HCT116 (cell line): ENCODE results near the gene RGS18. TPM values are rescaled to one million over a fixed set of nuclear protein-coding genes. Genes with fewer than 3 reads are reported as not detected.

Source experiments
- ATAC-seq: fragments of 200-7000 bp; cut with Tn5 transposase; 2 replicates; pipeline ENCODE4 v1.9.1; 2020; ENCODE audit warnings: mild to moderate bottlenecking, moderate library complexity
- BruUV-seq: library from RNA; stranded (reverse); fragments of 400-500 nt; replicated peaks from 2 replicates; lab custom pipeline; 2021; lab: Mats Ljungman, UMichigan
- CTCF ChIA-PET: fragments of 300-600 bp; sonication (Branson Sonifier 250); formaldehyde crosslinking; loops from one replicate; lab custom pipeline; 2021; ENCODE audit warnings: antibody characterized with exemption; lab: Charles Lee
- POLR2A ChIA-PET: fragments of 300-600, 350-600 bp; sonication (Branson Sonifier 250); formaldehyde crosslinking; loops from one replicate; lab custom pipeline; 2021; ENCODE audit warnings: antibody characterized with exemption; lab: Charles Lee
- RAD21 ChIA-PET, 2 experiments: fragments of 300-600 bp; sonication (Branson Sonifier 250); formaldehyde crosslinking; loops; one replicate each; lab custom pipeline; 2023; ENCODE audit warnings: low total read pairs in 2 of 2; ENCODE audit not compliant: uncharacterized antibody in 2 of 2, unreplicated experiment in 2 of 2, low non-redundant PET in 1 of 2; lab: Charles Lee
- DNase-seq: peaks from one replicate; pipeline ENCODE4 v3.0.0-alpha.2; 2010; ENCODE audit warnings: low read depth, low spot score
- H2AFZ ChIP-seq: fragments of 200-600 bp; shearing (Covaris generic), sonication (generic); 2 replicates; pipeline ENCODE4 v1.6.1; 2017; ENCODE audit warnings: low read depth, mixed run types, mixed read lengths, antibody characterized with exemption, low read length; ENCODE audit not compliant: poor library complexity, severe bottlenecking
- H3K27ac ChIP-seq: 2 replicates; pipeline ENCODE4 v1.5.1; 2012; ENCODE audit warnings: low read depth, low read length
- H3K27me3 ChIP-seq: fragments of 200-600 bp; sonication (generic); 2 replicates; pipeline ENCODE4 v1.6.1; 2016; ENCODE audit warnings: mixed run types, low read length, mixed read lengths; ENCODE audit not compliant: insufficient read depth
- H3K36me3 ChIP-seq, 2 experiments: fragments of 200-500 bp in 1 of 2; fragments of 200-600 bp in 1 of 2; sonication (Bioruptor generic) in 1 of 2; sonication (generic) in 1 of 2; 2 replicates each; pipeline versions ENCODE4 v1.5.1 to v1.6.1; 2014 to 2016; ENCODE audit warnings: low read length in 2 of 2, inconsistent platforms in 1 of 2, mixed read lengths in 1 of 2, mixed run types in 1 of 2; ENCODE audit not compliant: insufficient read depth in 2 of 2, control insufficient read depth in 1 of 2
- H3K4me1 ChIP-seq, 2 experiments: fragments of 200-600 bp in 1 of 2; sonication (generic) in 1 of 2; 2 replicates each; pipeline versions ENCODE4 v1.5.1 to v1.6.1; 2012 to 2017; ENCODE audit warnings: low read length in 2 of 2, inconsistent platforms in 1 of 2, mild to moderate bottlenecking in 1 of 2, mixed read lengths in 1 of 2, mixed run types in 1 of 2, moderate library complexity in 1 of 2; ENCODE audit not compliant: insufficient read depth in 2 of 2, control insufficient read depth in 1 of 2
- H3K4me2 ChIP-seq: fragments of 200-600 bp; sonication (generic); 2 replicates; pipeline ENCODE4 v1.6.1; 2017; ENCODE audit warnings: mixed run types, low read length, mixed read lengths
- H3K4me3 ChIP-seq, 2 experiments: fragments of 200-600 bp in 1 of 2; sonication (generic) in 1 of 2; replicated peaks in 1 of 2; 2 replicates each; pipeline ENCODE4 v1.5.1; 2011 to 2016; ENCODE audit warnings: low read length in 2 of 2, control low read depth in 1 of 2, low read depth in 1 of 2, mild to moderate bottlenecking in 1 of 2, mixed read lengths in 1 of 2, mixed run types in 1 of 2
- H3K79me2 ChIP-seq: fragments of 200-600 bp; sonication (generic); 2 replicates; pipeline ENCODE4 v1.6.1; 2017; ENCODE audit warnings: mild to moderate bottlenecking, mixed run types, low read length, moderate library complexity, mixed read lengths; ENCODE audit not compliant: insufficient read depth
- H3K9ac ChIP-seq: fragments of 200-600 bp; sonication (generic); 2 replicates; pipeline ENCODE4 v1.6.1; 2016; ENCODE audit warnings: low read length, mixed read lengths
- H3K9me2 ChIP-seq: fragments of 200-600 bp; sonication (generic), shearing (Covaris generic); 2 replicates; pipeline ENCODE4 v1.6.1; 2017; ENCODE audit warnings: mixed run types, mild to moderate bottlenecking, moderate library complexity; ENCODE audit not compliant: insufficient read depth
- H3K9me3 ChIP-seq, 2 experiments: fragments of 200-500 bp in 1 of 2; fragments of 200-600 bp in 1 of 2; sonication (Bioruptor generic) in 1 of 2; sonication (generic) in 1 of 2; 2 replicates each; pipeline ENCODE4 v1.6.1; 2014 to 2017; ENCODE audit warnings: low read length in 2 of 2, mixed read lengths in 2 of 2, inconsistent platforms in 1 of 2, low read depth in 1 of 2, mild to moderate bottlenecking in 1 of 2, mixed run types in 1 of 2, moderate library complexity in 1 of 2; ENCODE audit not compliant: control insufficient read depth in 1 of 2, insufficient read depth in 1 of 2
- H4K20me1 ChIP-seq: fragments of 200-600 bp; sonication (generic), shearing (Covaris generic); 2 replicates; pipeline ENCODE4 v1.6.1; 2017; ENCODE audit warnings: mixed run types, mild to moderate bottlenecking, moderate library complexity; ENCODE audit not compliant: insufficient read depth
- ELF1 ChIP-seq: IDR thresholded peaks from 2 replicates; pipeline ENCODE4 v1.6.1; 2012; ENCODE audit warnings: low read depth, borderline replicate concordance
- EZH2 ChIP-seq: fragments of 200-600 bp; sonication (generic); IDR thresholded peaks from 2 replicates; pipeline ENCODE4 v1.6.1; 2017; ENCODE audit warnings: antibody characterized with exemption, mixed run types
- EZH2phosphoT487 ChIP-seq: fragments of 200-600 bp; IDR thresholded peaks from 2 replicates; pipeline ENCODE4 v1.6.1; 2018; ENCODE audit warnings: antibody characterized with exemption, borderline replicate concordance
- FOSL1 ChIP-seq: IDR thresholded peaks from 2 replicates; pipeline ENCODE4 v1.6.1; 2012; ENCODE audit warnings: low read depth
- RAD21 ChIP-seq: IDR thresholded peaks from 2 replicates; pipeline ENCODE4 v1.6.1; 2012; ENCODE audit warnings: low read depth, mild to moderate bottlenecking
- SRF ChIP-seq: IDR thresholded peaks from 2 replicates; pipeline ENCODE4 v1.6.1; 2012; ENCODE audit warnings: low read depth
- YY1 ChIP-seq: IDR thresholded peaks from 2 replicates; pipeline ENCODE4 v1.6.1; 2011; ENCODE audit warnings: low read length, low read depth, moderate library complexity, mild to moderate bottlenecking; ENCODE audit not compliant: insufficient replicate concordance; ENCODE audit errors: extremely low read depth
- ZFX ChIP-seq: fragments of 450-650 bp; IDR thresholded peaks from 2 replicates; pipeline ENCODE4 v1.6.1; 2017
- intact Hi-C: fragments of 100-400 bp; cut with micrococcal nuclease; formaldehyde crosslinking; loops from 2 replicates; pipeline ENCODE4 v1.10.0; 2022
- total RNA-seq: library from RNA; stranded (reverse); gene quantifications from one replicate; pipeline ENCODE4 v1.2.1, GENCODE V29; 2021; ENCODE audit not compliant: unreplicated experiment
- TF ChIP-seq, protein P1 (sequence below): IDR thresholded peaks from 2 replicates; pipeline ENCODE4 v1.6.1; 2012; ENCODE audit warnings: low read depth
- TF ChIP-seq, protein P2 (sequence below): IDR thresholded peaks from 2 replicates; pipeline ENCODE4 v1.6.1; 2012
- TF ChIP-seq, protein P3 (sequence below), 3 experiments: fragments of 200-600 bp in 1 of 3; sonication (generic) in 1 of 3; IDR thresholded peaks in 2 of 3; conservative IDR thresholded peaks in 1 of 3; 2 replicates each; pipeline ENCODE4 v1.5.1; 2012 to 2017; ENCODE audit warnings: low read depth in 2 of 3, low read length in 2 of 3, antibody characterized with exemption in 1 of 3, borderline replicate concordance in 1 of 3, control low read depth in 1 of 3, mild to moderate bottlenecking in 1 of 3, mixed read lengths in 1 of 3, mixed run types in 1 of 3, moderate library complexity in 1 of 3; ENCODE audit not compliant: insufficient read depth in 1 of 3

RGS18 gene
- total RNA-seq, 1 experiment from 2014 or later, result not detected

DNA sequence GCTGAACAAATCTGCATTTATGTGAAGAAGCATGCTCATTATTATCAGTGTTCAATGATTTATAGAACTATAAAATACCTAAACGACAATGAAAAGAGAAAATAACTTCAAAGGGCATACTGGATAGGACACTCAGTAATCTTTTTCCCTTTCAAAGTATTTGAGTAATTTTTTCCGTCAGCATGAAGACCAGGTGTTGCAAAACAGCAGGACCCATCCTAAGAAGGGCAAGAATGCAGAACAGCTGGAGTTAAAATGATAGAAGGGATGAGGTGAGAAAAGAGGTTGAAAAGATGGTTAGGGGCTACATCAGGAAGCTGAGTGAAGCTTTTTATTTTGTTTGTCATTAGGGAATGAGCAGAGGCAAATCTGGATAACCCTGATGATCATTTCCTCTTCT lies 7.1 kb upstream of the RGS18 start:
- no peaks in the 10 kb centered on the region for H3K36me3 ChIP-seq
- no peak overlapping the region for H3K9ac ChIP-seq
- CTCF ChIA-PET, result no interaction called here
- H3K4me2 ChIP-seq, result no peak overlapping the region
- ATAC-seq, result no peak
- H3K9me2 ChIP-seq, result no peaks in the 10 kb centered on the region
- no peak for DNase-seq
- no peaks in the 10 kb centered on the region for H3K79me2 ChIP-seq
- no peaks in the 10 kb centered on the region for H4K20me1 ChIP-seq
- no peaks in the 10 kb centered on the region for H3K9me3 ChIP-seq
- TF ChIP-seq RAD21 (no peak), SRF (no peak), ELF1 (no peak), ZFX (no peak), FOSL1 (no peak), EZH2phosphoT487 (no peak), YY1 (no peak), EZH2 (no peak)
- TF ChIP-seq, protein P1, sequence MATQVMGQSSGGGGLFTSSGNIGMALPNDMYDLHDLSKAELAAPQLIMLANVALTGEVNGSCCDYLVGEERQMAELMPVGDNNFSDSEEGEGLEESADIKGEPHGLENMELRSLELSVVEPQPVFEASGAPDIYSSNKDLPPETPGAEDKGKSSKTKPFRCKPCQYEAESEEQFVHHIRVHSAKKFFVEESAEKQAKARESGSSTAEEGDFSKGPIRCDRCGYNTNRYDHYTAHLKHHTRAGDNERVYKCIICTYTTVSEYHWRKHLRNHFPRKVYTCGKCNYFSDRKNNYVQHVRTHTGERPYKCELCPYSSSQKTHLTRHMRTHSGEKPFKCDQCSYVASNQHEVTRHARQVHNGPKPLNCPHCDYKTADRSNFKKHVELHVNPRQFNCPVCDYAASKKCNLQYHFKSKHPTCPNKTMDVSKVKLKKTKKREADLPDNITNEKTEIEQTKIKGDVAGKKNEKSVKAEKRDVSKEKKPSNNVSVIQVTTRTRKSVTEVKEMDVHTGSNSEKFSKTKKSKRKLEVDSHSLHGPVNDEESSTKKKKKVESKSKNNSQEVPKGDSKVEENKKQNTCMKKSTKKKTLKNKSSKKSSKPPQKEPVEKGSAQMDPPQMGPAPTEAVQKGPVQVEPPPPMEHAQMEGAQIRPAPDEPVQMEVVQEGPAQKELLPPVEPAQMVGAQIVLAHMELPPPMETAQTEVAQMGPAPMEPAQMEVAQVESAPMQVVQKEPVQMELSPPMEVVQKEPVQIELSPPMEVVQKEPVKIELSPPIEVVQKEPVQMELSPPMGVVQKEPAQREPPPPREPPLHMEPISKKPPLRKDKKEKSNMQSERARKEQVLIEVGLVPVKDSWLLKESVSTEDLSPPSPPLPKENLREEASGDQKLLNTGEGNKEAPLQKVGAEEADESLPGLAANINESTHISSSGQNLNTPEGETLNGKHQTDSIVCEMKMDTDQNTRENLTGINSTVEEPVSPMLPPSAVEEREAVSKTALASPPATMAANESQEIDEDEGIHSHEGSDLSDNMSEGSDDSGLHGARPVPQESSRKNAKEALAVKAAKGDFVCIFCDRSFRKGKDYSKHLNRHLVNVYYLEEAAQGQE, result no peak
- TF ChIP-seq, protein P2, sequence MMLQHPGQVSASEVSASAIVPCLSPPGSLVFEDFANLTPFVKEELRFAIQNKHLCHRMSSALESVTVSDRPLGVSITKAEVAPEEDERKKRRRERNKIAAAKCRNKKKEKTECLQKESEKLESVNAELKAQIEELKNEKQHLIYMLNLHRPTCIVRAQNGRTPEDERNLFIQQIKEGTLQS, result no peak
- TF ChIP-seq, protein P3, sequence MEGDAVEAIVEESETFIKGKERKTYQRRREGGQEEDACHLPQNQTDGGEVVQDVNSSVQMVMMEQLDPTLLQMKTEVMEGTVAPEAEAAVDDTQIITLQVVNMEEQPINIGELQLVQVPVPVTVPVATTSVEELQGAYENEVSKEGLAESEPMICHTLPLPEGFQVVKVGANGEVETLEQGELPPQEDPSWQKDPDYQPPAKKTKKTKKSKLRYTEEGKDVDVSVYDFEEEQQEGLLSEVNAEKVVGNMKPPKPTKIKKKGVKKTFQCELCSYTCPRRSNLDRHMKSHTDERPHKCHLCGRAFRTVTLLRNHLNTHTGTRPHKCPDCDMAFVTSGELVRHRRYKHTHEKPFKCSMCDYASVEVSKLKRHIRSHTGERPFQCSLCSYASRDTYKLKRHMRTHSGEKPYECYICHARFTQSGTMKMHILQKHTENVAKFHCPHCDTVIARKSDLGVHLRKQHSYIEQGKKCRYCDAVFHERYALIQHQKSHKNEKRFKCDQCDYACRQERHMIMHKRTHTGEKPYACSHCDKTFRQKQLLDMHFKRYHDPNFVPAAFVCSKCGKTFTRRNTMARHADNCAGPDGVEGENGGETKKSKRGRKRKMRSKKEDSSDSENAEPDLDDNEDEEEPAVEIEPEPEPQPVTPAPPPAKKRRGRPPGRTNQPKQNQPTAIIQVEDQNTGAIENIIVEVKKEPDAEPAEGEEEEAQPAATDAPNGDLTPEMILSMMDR (IDR thresholded peaks at IDR 0.05 in 2 of 3, conservative IDR thresholded peaks at IDR 0.05 in 1 of 3; ENCODE audit: borderline replicate concordance in 1 of 3, insufficient read depth in 1 of 3, low read depth in 2 of 3, low read length in 2 of 3), result no peak
- TF ChIP-seq, all 23 proteins: peak for 0
- no TSS peak for BruUV-seq
- ChIA-PET RAD21 (no interaction called here), POLR2A (no interaction called here)
- H3K4me1 ChIP-seq, result no peaks in the 10 kb centered on the region
- intact Hi-C loops, result no loop called here
- H3K4me3 ChIP-seq, result no peak overlapping the region
- H2AFZ ChIP-seq, result no peak overlapping the region
- H3K27me3 ChIP-seq, result no peaks in the 10 kb centered on the region
- H3K27ac ChIP-seq, result no peak overlapping the region
